Keratinocyte (primary cell): ENCODE data around the gene KIDINS220. TPM values are rescaled to one million over a fixed set of nuclear protein-coding genes. Genes with fewer than 3 reads are reported as not detected.

Experiments used
- DNase-seq: peaks from one replicate; pipeline ENCODE4 v3.0.0-alpha.2; 2011; ENCODE audit warnings: low read depth, missing footprints, low spot score
- FAIRE-seq: peaks from 2 replicates; lab custom pipeline; 2011; peaks lifted over from hg19 to GRCh38; lab: Jason Lieb, UNC
- H2AFZ ChIP-seq: 2 replicates; pipeline ENCODE4 v1.6.0; 2012; ENCODE audit warnings: low read length, control low read depth, inconsistent platforms; ENCODE audit not compliant: control insufficient read depth
- H3K27ac ChIP-seq: 2 replicates; pipeline ENCODE4 v1.5.1; 2011; ENCODE audit warnings: low read length; ENCODE audit not compliant: control insufficient read depth, insufficient read depth
- H3K27me3 ChIP-seq: 3 replicates; pipeline ENCODE4 v1.6.0; 2011; ENCODE audit warnings: low read length; ENCODE audit not compliant: control insufficient read depth, insufficient read depth; ENCODE audit errors: extremely low read depth
- H3K36me3 ChIP-seq, 2 experiments: 2 replicates in 1 of 2; 3 replicates in 1 of 2; pipeline ENCODE4 v1.5.1; 2011; ENCODE audit warnings: low read length in 2 of 2, mild to moderate bottlenecking in 1 of 2; ENCODE audit not compliant: control insufficient read depth in 2 of 2, insufficient read depth in 2 of 2; ENCODE audit errors: extremely low read depth in 1 of 2
- H3K4me1 ChIP-seq: 3 replicates; pipeline ENCODE4 v1.5.1; 2011; ENCODE audit warnings: low read length; ENCODE audit not compliant: control insufficient read depth, insufficient read depth; ENCODE audit errors: extremely low read depth
- H3K4me2 ChIP-seq: 3 replicates; pipeline ENCODE4 v1.6.0; 2011; ENCODE audit warnings: low read depth, low read length; ENCODE audit not compliant: control insufficient read depth, insufficient read depth; ENCODE audit errors: extremely low read depth
- H3K4me3 ChIP-seq, 3 experiments: fragments of 200-600 bp in 1 of 3; sonication (generic) in 1 of 3; 2 replicates in 2 of 3; 3 replicates in 1 of 3; pipeline ENCODE4 v1.5.1; 2011 to 2016; ENCODE audit warnings: low read length in 3 of 3, mild to moderate bottlenecking in 3 of 3, control low read depth in 2 of 3, inconsistent platforms in 1 of 3, low read depth in 1 of 3, mixed read lengths in 1 of 3, mixed run types in 1 of 3, moderate library complexity in 1 of 3; ENCODE audit not compliant: control insufficient read depth in 2 of 3, insufficient read depth in 2 of 3; ENCODE audit errors: extremely low read depth in 1 of 3
- H3K79me2 ChIP-seq: 2 replicates; pipeline ENCODE4 v1.6.0; 2012; ENCODE audit warnings: low read length; ENCODE audit not compliant: control insufficient read depth, insufficient read depth
- H3K9ac ChIP-seq: 3 replicates; pipeline ENCODE4 v1.6.0; 2011; ENCODE audit warnings: low read length; ENCODE audit not compliant: control insufficient read depth, insufficient read depth; ENCODE audit errors: extremely low read depth
- H3K9me1 ChIP-seq: 3 replicates; pipeline ENCODE4 v1.6.0; 2011; ENCODE audit warnings: low read length; ENCODE audit not compliant: control insufficient read depth, insufficient read depth; ENCODE audit errors: extremely low read depth
- H3K9me3 ChIP-seq: 2 replicates; pipeline ENCODE4 v1.5.1; 2012; ENCODE audit warnings: low read depth, low read length; ENCODE audit not compliant: control insufficient read depth
- H4K20me1 ChIP-seq: 3 replicates; pipeline ENCODE4 v1.6.0; 2011; ENCODE audit warnings: low read length; ENCODE audit not compliant: control insufficient read depth, insufficient read depth; ENCODE audit errors: extremely low read depth
- CTCF ChIP-seq, 3 experiments: IDR thresholded peaks in 1 of 3; conservative IDR thresholded peaks in 1 of 3; optimal IDR thresholded peaks in 1 of 3; 2 replicates in 2 of 3; 3 replicates in 1 of 3; pipeline versions ENCODE3 to v1.5.1; 2011; ENCODE audit warnings: low read length in 3 of 3, mild to moderate bottlenecking in 3 of 3, moderate library complexity in 2 of 3, control low read depth in 1 of 3, inconsistent platforms in 1 of 3; ENCODE audit not compliant: insufficient read depth in 2 of 3; ENCODE audit errors: extremely low read depth in 1 of 3
- EZH2 ChIP-seq: IDR thresholded peaks from one replicate; pipeline ENCODE4 v1.6.1; 2012; ENCODE audit warnings: inconsistent platforms, mild to moderate bottlenecking, low read length, moderate library complexity
- dilution Hi-C: fragments of 300-500 bp; cut with MboI; formaldehyde crosslinking; loops from one replicate; pipeline ENCODE4 v1.7.0; 2020; ENCODE audit warnings: low sequenced_read_pairs; ENCODE audit not compliant: extremely low pct_ligation_motif_present
- polyA plus RNA-seq, 5 experiments: library from polyadenylated mRNA; depleted of rRNA in 3 of 5; stranded (reverse) in 3 of 5; stranded (forward) in 1 of 5; unstranded in 1 of 5; fragments of >200 nt; gene quantifications; 1 replicate in 1 of 5; 2 replicates in 3 of 5; 3 replicates in 1 of 5; pipeline versions ENCODE4 v1.2.1 to v1.2.3, GENCODE V29; 2011 to 2012; ENCODE audit warnings: missing spikeins in 2 of 5, low read depth in 1 of 5, low replicate concordance in 1 of 5

Gene KIDINS220
- polyA plus RNA-seq, 1 donor (not counting 4 experiments of a cell fraction or from before 2014, with no cell fraction given), result 28.8 TPM

- DNase-seq (no peak), FAIRE-seq (no peak)
- no peaks in the 10 kb centered on the region for H3K9me3 ChIP-seq
- no peak overlapping the region for H3K4me3 ChIP-seq
- dilution Hi-C loops, result no loop called here
- H3K27ac ChIP-seq, result no peak overlapping the region
- H3K79me2 ChIP-seq, result no peaks in the 10 kb centered on the region
- H3K9ac ChIP-seq, result no peak overlapping the region
- no peak overlapping the region for H2AFZ ChIP-seq
- H3K27me3 ChIP-seq, result no peaks in the 10 kb centered on the region
- H3K4me2 ChIP-seq, result no peak overlapping the region
- TF ChIP-seq EZH2 (no peak), CTCF (optimal IDR thresholded peaks at IDR 0.05 in 1 of 3, IDR thresholded peaks at IDR 0.05 in 1 of 3, conservative IDR thresholded peaks at IDR 0.05 in 1 of 3; ENCODE audit: extremely low read depth in 1 of 3, insufficient read depth in 2 of 3, low read length in 3 of 3) (no peak)
- no peaks in the 10 kb centered on the region for H3K9me1 ChIP-seq
- H4K20me1 ChIP-seq, result no peaks in the 10 kb centered on the region
- H3K36me3 ChIP-seq, result peaks cover 3 to 16% of the 10 kb centered on the region in 2 experiments
- H3K4me1 ChIP-seq, result no peaks in the 10 kb centered on the region
These were observed 33.0 kb upstream of the KIDINS220 start for GRCh38 chr2:8870441-8870840.

GRCh38 chr2:8867363-8867762, 29.9 kb upstream of the KIDINS220 start:
- FAIRE-seq, result no peak
- no peak for DNase-seq
- Histone ChIP-seq H2AFZ (no peak overlapping the region), H3K27ac (no peak overlapping the region), H3K4me3 (no peak overlapping the region), H3K4me1 (no peaks in the 10 kb centered on the region), H3K79me2 (no peaks in the 10 kb centered on the region), H3K27me3 (no peaks in the 10 kb centered on the region), H3K9ac (no peak overlapping the region), H3K4me2 (no peak overlapping the region), H3K9me1 (no peaks in the 10 kb centered on the region), H3K36me3 (peaks cover 9 to 17% of the 10 kb centered on the region in 2 experiments), H4K20me1 (no peaks in the 10 kb centered on the region), H3K9me3 (no peaks in the 10 kb centered on the region)
- dilution Hi-C loops, result no loop called here
- TF ChIP-seq EZH2 (no peak), CTCF (optimal IDR thresholded peaks at IDR 0.05 in 1 of 3, IDR thresholded peaks at IDR 0.05 in 1 of 3, conservative IDR thresholded peaks at IDR 0.05 in 1 of 3; ENCODE audit: extremely low read depth in 1 of 3, insufficient read depth in 2 of 3, low read length in 3 of 3) (no peak)
